ENCODE results near the gene TMPRSS3.

The TMPRSS3 gene

DNA sequence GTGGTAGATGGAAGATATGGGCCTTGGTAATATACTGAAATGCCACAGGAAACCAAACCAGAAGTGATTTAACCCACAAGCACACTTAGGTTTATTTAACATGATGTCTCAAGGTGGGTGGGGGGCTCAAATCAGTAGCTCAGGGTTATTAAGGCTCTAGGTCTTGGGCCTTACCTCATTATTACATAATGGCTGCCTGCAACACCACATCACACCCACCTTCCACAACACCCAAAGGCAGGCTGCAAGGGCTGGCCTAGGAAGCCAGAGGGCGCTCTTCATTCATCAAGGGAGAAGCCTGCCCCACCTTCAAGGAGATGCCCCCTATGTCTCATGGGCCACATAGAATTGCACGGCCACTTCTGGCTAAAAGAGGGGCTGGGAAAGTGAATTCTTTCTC, 35.5 kb downstream of the TMPRSS3 start:
- ATAC-seq: no peak
- TF ChIP-seq, protein P1, sequence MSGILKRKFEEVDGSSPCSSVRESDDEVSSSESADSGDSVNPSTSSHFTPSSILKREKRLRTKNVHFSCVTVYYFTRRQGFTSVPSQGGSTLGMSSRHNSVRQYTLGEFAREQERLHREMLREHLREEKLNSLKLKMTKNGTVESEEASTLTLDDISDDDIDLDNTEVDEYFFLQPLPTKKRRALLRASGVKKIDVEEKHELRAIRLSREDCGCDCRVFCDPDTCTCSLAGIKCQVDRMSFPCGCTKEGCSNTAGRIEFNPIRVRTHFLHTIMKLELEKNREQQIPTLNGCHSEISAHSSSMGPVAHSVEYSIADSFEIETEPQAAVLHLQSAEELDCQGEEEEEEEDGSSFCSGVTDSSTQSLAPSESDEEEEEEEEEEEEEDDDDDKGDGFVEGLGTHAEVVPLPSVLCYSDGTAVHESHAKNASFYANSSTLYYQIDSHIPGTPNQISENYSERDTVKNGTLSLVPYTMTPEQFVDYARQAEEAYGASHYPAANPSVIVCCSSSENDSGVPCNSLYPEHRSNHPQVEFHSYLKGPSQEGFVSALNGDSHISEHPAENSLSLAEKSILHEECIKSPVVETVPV (CRISPR knock-in tag; IDR thresholded peaks at IDR 0.05): no peak
- TF ChIP-seq PATZ1 (CRISPR knock-in tag; IDR thresholded peaks at IDR 0.05; ENCODE audit: borderline replicate concordance) (no peak), ESRRG (CRISPR knock-in tag; IDR thresholded peaks at IDR 0.05) (no peak), ARNTL (CRISPR knock-in tag; IDR thresholded peaks at IDR 0.05; ENCODE audit: borderline replicate concordance, low read depth) (no peak), ZFP3 (CRISPR knock-in tag; IDR thresholded peaks at IDR 0.05) (no peak), ZNF70 (CRISPR knock-in tag; IDR thresholded peaks at IDR 0.05) (no peak), TSHZ2 (CRISPR knock-in tag; IDR thresholded peaks at IDR 0.05) (no peak), CSDC2 (CRISPR knock-in tag; IDR thresholded peaks at IDR 0.05) (no peak), TOX (CRISPR knock-in tag; IDR thresholded peaks at IDR 0.05; ENCODE audit: borderline replicate concordance) (no peak), ISL1 (CRISPR knock-in tag; IDR thresholded peaks at IDR 0.05) (no peak), ZFP30 (CRISPR knock-in tag; IDR thresholded peaks at IDR 0.05) (no peak), RARB (CRISPR knock-in tag; IDR thresholded peaks at IDR 0.05) (no peak), OSR1 (CRISPR knock-in tag; IDR thresholded peaks at IDR 0.05) (no peak), ZNF8 (CRISPR knock-in tag; IDR thresholded peaks at IDR 0.05) (no peak), POU6F1 (CRISPR knock-in tag; IDR thresholded peaks at IDR 0.05; ENCODE audit: borderline replicate concordance, low read depth) (no peak), SNAI2 (CRISPR knock-in tag; IDR thresholded peaks at IDR 0.05) (no peak)
- TF ChIP-seq, protein P2, sequence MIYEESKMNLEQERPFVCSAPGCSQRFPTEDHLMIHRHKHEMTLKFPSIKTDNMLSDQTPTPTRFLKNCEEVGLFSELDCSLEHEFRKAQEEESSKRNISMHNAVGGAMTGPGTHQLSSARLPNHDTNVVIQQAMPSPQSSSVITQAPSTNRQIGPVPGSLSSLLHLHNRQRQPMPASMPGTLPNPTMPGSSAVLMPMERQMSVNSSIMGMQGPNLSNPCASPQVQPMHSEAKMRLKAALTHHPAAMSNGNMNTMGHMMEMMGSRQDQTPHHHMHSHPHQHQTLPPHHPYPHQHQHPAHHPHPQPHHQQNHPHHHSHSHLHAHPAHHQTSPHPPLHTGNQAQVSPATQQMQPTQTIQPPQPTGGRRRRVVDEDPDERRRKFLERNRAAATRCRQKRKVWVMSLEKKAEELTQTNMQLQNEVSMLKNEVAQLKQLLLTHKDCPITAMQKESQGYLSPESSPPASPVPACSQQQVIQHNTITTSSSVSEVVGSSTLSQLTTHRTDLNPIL (CRISPR knock-in tag; IDR thresholded peaks at IDR 0.05; ENCODE audit: low read depth): no peak

GRCh38 chr21:42358937-42359336, 36.9 kb downstream of the TMPRSS3 start:
- TF ChIP-seq ZNF565 (CRISPR knock-in tag; conservative IDR thresholded peaks at IDR 0.05; ENCODE audit: low read depth): no peak
- TF ChIP-seq GLIS3 (CRISPR knock-in tag; IDR thresholded peaks at IDR 0.05): no peak
- TF ChIP-seq SNAI2 (CRISPR knock-in tag; IDR thresholded peaks at IDR 0.05): no peak
- no peak for TF ChIP-seq ESRRG (CRISPR knock-in tag; IDR thresholded peaks at IDR 0.05)
- no peak for TF ChIP-seq ZFP30 (CRISPR knock-in tag; IDR thresholded peaks at IDR 0.05)
- no peak for TF ChIP-seq PATZ1 (CRISPR knock-in tag; IDR thresholded peaks at IDR 0.05; ENCODE audit: borderline replicate concordance)
- TF ChIP-seq POU6F1 (CRISPR knock-in tag; IDR thresholded peaks at IDR 0.05; ENCODE audit: borderline replicate concordance, low read depth): no peak
- no peak for TF ChIP-seq BACH2 (CRISPR knock-in tag; IDR thresholded peaks at IDR 0.05; ENCODE audit: borderline replicate concordance)
- no peak for TF ChIP-seq ZNF8 (CRISPR knock-in tag; IDR thresholded peaks at IDR 0.05)
- no peak for TF ChIP-seq PPARA (CRISPR knock-in tag; IDR thresholded peaks at IDR 0.05; ENCODE audit: borderline replicate concordance)
- no peak for TF ChIP-seq ISL1 (CRISPR knock-in tag; IDR thresholded peaks at IDR 0.05)
- TF ChIP-seq ZFP3 (CRISPR knock-in tag; IDR thresholded peaks at IDR 0.05): no peak
- no peak for TF ChIP-seq OSR1 (CRISPR knock-in tag; IDR thresholded peaks at IDR 0.05)
- TF ChIP-seq TCF4 (CRISPR knock-in tag; IDR thresholded peaks at IDR 0.05; ENCODE audit: borderline replicate concordance): no peak
- TF ChIP-seq, protein P2 (CRISPR knock-in tag; IDR thresholded peaks at IDR 0.05; ENCODE audit: low read depth): no peak
- TF ChIP-seq, protein P1 (CRISPR knock-in tag; IDR thresholded peaks at IDR 0.05): no peak
- no peak for ATAC-seq
